Measurements from ENCODE around the gene MBIP. TPM values are rescaled to one million over a fixed set of nuclear protein-coding genes. Genes with fewer than 3 reads are reported as not detected.

MBIP gene
- total RNA-seq, 8 experiments from 2014 or later: 7.9 to 31.3 (median 22.2) TPM

DNA sequence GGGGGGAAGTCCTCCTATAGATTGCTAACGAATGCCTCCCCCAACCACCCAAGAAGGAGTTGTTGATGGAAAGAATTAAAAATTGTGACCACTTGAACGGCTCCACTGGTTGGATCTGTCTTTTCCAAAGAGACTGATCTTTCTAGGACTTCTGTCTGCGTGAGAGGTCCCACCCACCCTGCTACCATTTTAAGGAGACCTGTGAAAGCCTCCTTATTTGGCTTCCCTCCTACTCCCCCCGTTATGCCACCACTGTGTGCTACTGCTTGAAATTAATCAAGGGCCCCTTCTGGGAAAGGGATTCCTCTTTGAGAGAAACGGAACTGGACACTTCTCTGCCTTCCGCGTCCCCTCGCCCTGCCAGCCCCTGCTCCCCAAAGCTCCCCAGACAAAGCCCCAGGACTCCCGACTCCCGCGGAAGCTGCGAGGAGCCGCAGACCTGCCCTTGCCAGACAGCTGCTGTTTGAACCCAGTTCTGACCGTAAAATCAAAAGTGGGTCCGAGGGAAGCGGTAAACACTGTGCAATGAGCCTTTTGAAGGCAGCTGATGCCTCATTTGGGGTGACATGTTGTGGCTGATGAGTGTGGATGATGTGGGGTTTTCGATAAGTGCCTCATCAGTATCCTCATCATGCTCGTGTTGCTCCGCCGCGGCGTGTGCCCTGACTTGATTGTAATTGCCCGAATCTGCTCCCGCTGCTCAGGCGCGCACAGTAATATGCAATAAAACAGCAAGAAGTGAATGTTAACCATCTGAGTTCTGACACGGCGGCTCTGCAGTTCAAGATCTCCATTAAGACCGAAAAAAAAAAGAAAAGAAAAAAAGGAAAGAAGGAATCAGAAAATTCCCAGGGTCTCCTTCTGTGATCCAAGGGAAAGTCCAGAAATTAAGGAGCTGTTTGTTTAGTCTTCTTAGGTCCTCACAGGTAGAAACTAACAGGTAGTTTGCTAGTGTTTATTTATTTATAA, 48.2 kb downstream of the MBIP start:
- in situ Hi-C loops (cut with MboI; ENCODE audit: low pct_unique_long_range_greater_than_20kb in 2 of 9, low sequenced_read_pairs in 9 of 9, unreplicated experiment in 9 of 9): no loop called here
- Histone ChIP-seq H3K27ac (no peak overlapping the region), H3K4me3 (peak overlapping the region in 4 of 5 donors; percentile 14 to 30 (median 22)), H3K4me1 (replicated peaks in 1 of 2) (peaks cover 42 to 48% of the 10 kb centered on the region in 2 donors)
- ATAC-seq (replicated peaks in 6 of 8): peak; percentile 41 to 72 (median 64)
- WGBS, 10 experiments: 3 to 47% (median 28%) methylated on average over 4 to 18 of the region's 29 CpGs; no CpG with 5 or more reads in 1 of the 10 experiments

DNA sequence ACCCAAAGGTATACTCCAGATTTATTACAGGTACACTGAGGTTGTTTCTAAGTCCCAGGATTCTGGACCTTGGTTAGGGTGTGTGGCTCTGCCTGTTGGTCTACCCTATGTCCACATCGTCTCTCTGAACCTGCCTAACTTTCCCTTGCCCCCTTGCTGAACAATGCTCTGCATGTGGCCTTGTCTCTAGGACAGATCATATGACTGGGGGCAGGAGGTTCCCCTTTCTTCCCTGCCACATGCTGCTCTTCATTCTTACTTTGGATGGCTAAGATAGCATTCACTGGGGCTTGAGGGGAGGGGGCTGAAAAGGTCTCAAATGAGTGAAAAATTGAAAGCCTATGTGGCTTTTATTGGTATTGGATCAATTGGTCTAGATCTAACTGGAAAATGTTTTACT, 49.2 kb downstream of the MBIP start:
- 0 to 83% (median 43%) methylated on average over 1 of the region's 1 CpG; no CpG with 5 or more reads in 5 of the 10 experiments for WGBS, 10 experiments
- Histone ChIP-seq H3K4me3 (no peak overlapping the region), H3K27ac (no peak overlapping the region), H3K4me1 (replicated peaks in 1 of 2) (peaks cover 41 to 49% of the 10 kb centered on the region in 2 donors)
- in situ Hi-C loops (cut with MboI; ENCODE audit: low pct_unique_long_range_greater_than_20kb in 2 of 9, low sequenced_read_pairs in 9 of 9, unreplicated experiment in 9 of 9): no loop called here
- no peak for ATAC-seq (replicated peaks in 6 of 8)

DNA sequence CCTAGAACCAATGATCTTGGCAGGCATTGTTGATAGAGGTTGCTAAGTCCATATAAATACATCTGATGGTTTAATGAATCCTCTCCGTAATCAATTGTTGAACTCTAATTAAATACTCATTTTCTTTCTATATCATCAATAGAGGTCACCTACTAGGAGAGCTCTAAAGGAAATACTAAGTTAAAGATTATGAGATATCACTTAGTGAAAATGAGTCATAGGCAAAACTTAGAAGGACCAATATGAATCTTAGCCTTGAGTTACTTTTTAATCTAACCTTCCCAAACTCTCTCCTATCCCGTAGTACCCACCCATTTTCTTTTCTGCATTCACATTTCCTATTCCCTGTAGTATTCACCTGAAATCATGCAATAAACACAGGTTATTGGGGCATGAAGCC, 50.2 kb downstream of the MBIP start:
- H3K4me3 ChIP-seq: no peak overlapping the region
- 27 to 100% (median 76%) methylated on average over 1 to 2 of the region's 2 CpGs for WGBS, 10 experiments
- H3K27ac ChIP-seq: no peak overlapping the region
- no peak for ATAC-seq (replicated peaks in 6 of 8)
- H3K4me1 ChIP-seq (replicated peaks in 1 of 2): peaks cover 35 to 47% of the 10 kb centered on the region in 2 donors
- in situ Hi-C loops (cut with MboI; ENCODE audit: low pct_unique_long_range_greater_than_20kb in 2 of 9, low sequenced_read_pairs in 9 of 9, unreplicated experiment in 9 of 9): no loop called here

DNA sequence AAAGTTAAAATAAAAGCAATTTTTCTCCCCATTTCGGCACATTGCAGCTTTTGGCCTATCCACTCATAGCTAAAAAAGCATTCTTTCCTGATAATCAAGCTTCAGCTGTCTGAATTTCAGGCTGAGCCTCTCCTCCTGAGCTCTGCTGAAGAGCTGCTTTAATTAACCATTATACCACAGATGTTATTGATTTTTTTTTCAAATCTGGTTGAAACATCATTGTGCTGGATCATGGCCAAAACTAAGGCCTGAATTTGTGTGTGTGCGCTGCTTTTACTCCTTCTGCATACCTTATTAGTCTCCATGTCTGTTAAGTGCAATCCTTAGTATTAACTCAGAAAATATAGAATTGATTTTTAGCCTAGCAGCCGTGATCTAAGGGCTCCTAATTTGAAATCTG, 52.3 kb downstream of the MBIP start:
- ATAC-seq (replicated peaks in 6 of 8): peak in 2 of 8 experiments; percentile 27 to 49
- Histone ChIP-seq H3K4me3 (no peak overlapping the region), H3K4me1 (replicated peaks in 1 of 2) (peaks cover 35 to 47% of the 10 kb centered on the region in 2 donors), H3K27ac (no peak overlapping the region)
- 11 to 83% (median 60%) methylated on average over 1 to 3 of the region's 3 CpGs; no CpG with 5 or more reads in 2 of the 10 experiments for WGBS, 10 experiments
- in situ Hi-C loops (cut with MboI; ENCODE audit: low pct_unique_long_range_greater_than_20kb in 2 of 9, low sequenced_read_pairs in 9 of 9, unreplicated experiment in 9 of 9): no loop called here

DNA sequence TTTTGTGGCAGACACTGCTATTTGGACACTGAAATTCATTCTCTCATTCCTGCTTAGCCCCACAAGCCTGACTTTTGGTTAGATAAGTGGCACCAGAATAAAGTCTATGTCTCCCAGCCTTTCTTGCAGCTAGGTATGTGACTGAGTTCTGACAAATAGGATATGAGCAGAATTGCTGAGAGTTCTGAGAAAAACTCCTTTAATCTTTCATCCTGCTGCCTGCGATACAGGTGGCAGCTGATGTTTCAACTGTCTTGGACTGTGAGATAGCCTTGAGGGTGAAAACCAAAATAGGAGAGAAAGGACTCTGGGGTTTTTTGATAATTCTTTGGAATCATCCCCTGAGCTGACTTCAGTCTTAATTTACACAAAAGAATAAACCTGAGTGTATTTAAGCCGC, 55.8 kb downstream of the MBIP start:
- Histone ChIP-seq H3K4me3 (no peak overlapping the region), H3K4me1 (replicated peaks in 1 of 2) (peaks cover 22 to 25% of the 10 kb centered on the region in 2 donors), H3K27ac (no peak overlapping the region)
- WGBS, 10 experiments: 50 to 100% (median 90%) methylated on average over 1 to 2 of the region's 2 CpGs; no CpG with 5 or more reads in 1 of the 10 experiments
- in situ Hi-C loops (cut with MboI; ENCODE audit: low pct_unique_long_range_greater_than_20kb in 2 of 9, low sequenced_read_pairs in 9 of 9, unreplicated experiment in 9 of 9): no loop called here
- no peak for ATAC-seq (replicated peaks in 6 of 8)

DNA sequence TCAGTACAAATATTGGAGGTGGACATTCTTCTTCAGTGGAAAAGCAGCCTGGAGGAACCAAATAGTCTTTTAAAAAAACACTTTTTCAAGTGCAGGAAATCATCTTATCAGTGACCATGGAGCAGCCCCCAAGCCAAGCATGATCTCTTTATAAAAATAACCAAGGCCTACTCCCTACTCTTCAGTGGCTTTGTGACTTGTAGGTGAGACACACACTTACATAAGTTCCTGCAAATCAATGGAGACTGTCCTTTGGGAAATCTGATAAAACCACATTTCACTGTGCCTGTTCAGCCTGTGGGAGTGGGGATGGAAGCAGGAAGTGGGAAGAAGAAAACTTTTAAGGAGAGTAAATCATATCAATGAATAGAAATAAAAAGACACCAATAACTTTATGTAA, 56.3 kb downstream of the MBIP start:
- in situ Hi-C loops (cut with MboI; ENCODE audit: low pct_unique_long_range_greater_than_20kb in 2 of 9, low sequenced_read_pairs in 9 of 9, unreplicated experiment in 9 of 9): no loop called here
- Histone ChIP-seq H3K4me1 (replicated peaks in 1 of 2) (peaks cover 17 to 20% of the 10 kb centered on the region in 2 donors), H3K27ac (no peak overlapping the region), H3K4me3 (no peak overlapping the region)
- ATAC-seq (replicated peaks in 6 of 8): no peak

DNA sequence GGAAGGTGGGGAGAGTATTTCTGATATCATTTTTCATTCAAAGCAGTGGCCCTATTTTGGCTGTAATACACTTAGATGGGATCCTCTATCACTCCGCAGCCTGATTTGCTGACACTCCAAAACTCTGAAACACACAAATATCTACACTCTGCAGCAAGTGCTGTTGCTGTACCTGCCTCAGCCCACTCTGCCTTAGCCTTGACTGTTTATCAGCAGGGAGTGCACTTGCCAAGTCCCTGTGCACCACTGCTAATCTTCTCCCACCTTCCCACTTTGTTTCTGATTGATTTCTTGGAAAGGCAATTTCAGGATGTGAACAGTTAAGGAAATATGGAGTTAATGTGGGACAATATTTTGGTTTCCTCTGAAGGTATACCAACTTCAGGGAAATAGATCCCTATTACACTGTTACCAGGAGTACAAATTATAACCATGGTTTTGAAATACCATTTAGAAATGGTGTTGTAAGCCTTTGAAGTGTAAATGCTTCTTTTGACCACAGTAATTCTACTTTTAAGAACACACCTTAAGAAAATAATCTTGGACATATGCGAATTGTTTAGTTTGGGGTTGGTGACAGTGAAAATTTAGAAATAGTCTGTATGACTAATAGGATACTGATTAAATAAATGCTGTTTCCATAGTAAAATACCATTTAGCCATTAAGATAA, 59.3 kb downstream of the MBIP start:
- H3K4me1 ChIP-seq (replicated peaks in 1 of 2): no peaks in the 10 kb centered on the region
- H3K27ac ChIP-seq: no peak overlapping the region
- WGBS, 10 experiments: 8 to 100% (median 75%) methylated on average over 1 to 2 of the region's 2 CpGs; no CpG with 5 or more reads in 1 of the 10 experiments
- in situ Hi-C loops (cut with MboI; ENCODE audit: low pct_unique_long_range_greater_than_20kb in 2 of 9, low sequenced_read_pairs in 9 of 9, unreplicated experiment in 9 of 9): no loop called here
- ATAC-seq (replicated peaks in 6 of 8): no peak
- no peak overlapping the region for H3K4me3 ChIP-seq

DNA sequence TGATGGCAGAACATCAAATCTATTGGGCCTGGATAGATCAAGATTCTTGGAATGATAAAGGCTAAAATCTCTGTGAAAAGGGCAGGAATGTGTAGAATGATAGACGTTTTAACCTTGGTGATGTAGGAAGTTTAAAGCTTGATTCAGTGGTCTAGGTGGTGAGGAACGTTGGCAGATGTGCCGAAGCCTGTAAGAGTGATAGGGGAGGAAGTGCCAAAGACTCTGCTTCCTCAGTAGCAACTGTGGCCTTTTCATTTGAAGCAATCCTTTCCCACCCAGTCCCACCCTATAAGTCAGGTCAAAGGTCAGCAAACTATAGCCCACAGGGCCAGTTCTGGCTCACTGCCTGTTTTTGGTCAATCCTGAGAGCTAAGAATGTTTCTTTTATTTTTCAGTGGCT, 62.2 kb downstream of the MBIP start:
- WGBS, 10 experiments: 0 to 93% (median 67%) methylated on average over 1 to 3 of the region's 3 CpGs; no CpG with 5 or more reads in 3 of the 10 experiments

DNA sequence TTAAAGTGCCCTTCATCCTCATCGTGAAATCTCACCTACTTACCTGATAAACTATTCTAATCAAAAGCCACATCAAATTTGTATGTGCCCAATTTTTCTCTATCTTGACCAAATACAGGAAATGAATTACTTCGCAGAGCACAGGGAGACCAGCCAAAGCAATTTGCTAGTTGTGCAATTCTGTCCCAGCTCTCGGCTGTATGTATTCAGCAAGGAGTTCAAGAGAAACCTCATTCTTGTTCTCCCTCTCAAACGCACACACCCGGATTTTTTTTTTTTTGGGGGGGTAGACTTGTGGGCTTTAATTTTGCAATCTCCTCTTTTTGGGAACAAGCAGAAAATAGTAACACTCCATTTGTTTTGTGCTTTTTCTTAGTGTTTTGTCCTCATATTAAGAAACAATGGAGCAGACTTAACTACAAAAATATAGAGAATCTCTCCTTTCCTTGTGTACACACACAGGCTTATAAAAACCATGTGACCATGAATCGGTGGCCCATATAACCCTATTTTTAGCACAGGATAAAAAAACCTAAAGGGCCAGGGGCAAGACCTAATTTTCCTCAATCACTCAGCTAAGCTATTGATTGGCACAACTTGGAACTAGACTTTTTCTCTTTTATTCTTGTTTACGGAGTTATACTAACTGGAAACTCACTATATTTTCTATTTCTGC, 64.2 kb downstream of the MBIP start:
- WGBS, 10 experiments: 4 to 93% (median 70%) methylated on average over 3 to 7 of the region's 7 CpGs
- H3K4me3 ChIP-seq: no peak overlapping the region
- ATAC-seq (replicated peaks in 6 of 8): no peak
- in situ Hi-C loops (cut with MboI; ENCODE audit: low pct_unique_long_range_greater_than_20kb in 2 of 9, low sequenced_read_pairs in 9 of 9, unreplicated experiment in 9 of 9): no loop called here
- H3K4me1 ChIP-seq (replicated peaks in 1 of 2): no peaks in the 10 kb centered on the region
- no peak overlapping the region for H3K27ac ChIP-seq

More for the DNA sequence above, 62.2 kb downstream of the MBIP start:
- H3K27ac ChIP-seq: no peak overlapping the region
- no peak for ATAC-seq (replicated peaks in 6 of 8)
- no peaks in the 10 kb centered on the region for H3K4me1 ChIP-seq (replicated peaks in 1 of 2)
- in situ Hi-C loops (cut with MboI; ENCODE audit: low pct_unique_long_range_greater_than_20kb in 2 of 9, low sequenced_read_pairs in 9 of 9, unreplicated experiment in 9 of 9): no loop called here
- no peak overlapping the region for H3K4me3 ChIP-seq

DNA sequence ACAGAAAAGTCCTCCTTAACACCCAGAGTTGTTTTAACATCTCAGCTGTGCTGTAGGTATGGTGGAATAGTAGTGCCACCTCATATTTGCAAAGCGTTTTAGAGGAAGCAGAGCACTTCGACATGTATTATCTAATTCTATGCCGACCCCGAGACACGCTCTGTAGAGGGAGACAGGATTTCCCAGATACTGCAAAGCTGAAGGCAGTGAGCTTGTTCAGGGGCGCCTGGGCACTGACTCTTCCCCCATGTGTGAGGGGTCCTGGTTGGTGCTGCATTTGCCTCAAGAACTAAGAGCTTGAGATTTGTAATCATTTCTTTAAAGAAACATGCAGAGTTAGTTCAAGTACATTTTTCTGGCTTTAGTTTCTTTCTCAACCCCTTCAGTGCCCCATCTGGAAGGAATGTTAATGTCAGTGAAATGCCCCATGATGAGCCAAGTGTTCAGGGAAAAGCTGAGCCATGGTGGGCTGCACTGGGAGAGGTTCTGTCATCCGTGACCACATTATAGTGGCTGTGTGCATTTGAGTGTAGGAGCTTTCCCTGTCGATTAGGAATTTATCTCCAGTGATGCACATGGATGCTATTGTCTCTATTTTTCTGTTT, 66.3 kb downstream of the MBIP start:
- Histone ChIP-seq H3K4me3 (no peak overlapping the region), H3K4me1 (replicated peaks in 1 of 2) (no peaks in the 10 kb centered on the region), H3K27ac (no peak overlapping the region)
- in situ Hi-C loops (cut with MboI; ENCODE audit: low pct_unique_long_range_greater_than_20kb in 2 of 9, low sequenced_read_pairs in 9 of 9, unreplicated experiment in 9 of 9): no loop called here
- no peak for ATAC-seq (replicated peaks in 6 of 8)
- WGBS, 10 experiments: 41 to 100% (median 74%) methylated on average over 1 to 8 of the region's 8 CpGs; no CpG with 5 or more reads in 2 of the 10 experiments

Measured in motor neuron (in vitro differentiated cells).